HTR-8/SVneo (cell line): ENCODE data around the gene AP5B1.
A peak's percentile ranks its signal among the peaks of the same experiment; 100 is the strongest.

ENCODE experiments used
- DNase-seq: peaks from one replicate; pipeline ENCODE4 v3.0.0; 2011; ENCODE audit warnings: low spot score, mixed read lengths; ENCODE audit not compliant: insufficient read length
- FAIRE-seq: peaks from 2 replicates; lab custom pipeline; 2011; peaks lifted over from hg19 to GRCh38; lab: Jason Lieb, UNC

AP5B1 gene

DNA sequence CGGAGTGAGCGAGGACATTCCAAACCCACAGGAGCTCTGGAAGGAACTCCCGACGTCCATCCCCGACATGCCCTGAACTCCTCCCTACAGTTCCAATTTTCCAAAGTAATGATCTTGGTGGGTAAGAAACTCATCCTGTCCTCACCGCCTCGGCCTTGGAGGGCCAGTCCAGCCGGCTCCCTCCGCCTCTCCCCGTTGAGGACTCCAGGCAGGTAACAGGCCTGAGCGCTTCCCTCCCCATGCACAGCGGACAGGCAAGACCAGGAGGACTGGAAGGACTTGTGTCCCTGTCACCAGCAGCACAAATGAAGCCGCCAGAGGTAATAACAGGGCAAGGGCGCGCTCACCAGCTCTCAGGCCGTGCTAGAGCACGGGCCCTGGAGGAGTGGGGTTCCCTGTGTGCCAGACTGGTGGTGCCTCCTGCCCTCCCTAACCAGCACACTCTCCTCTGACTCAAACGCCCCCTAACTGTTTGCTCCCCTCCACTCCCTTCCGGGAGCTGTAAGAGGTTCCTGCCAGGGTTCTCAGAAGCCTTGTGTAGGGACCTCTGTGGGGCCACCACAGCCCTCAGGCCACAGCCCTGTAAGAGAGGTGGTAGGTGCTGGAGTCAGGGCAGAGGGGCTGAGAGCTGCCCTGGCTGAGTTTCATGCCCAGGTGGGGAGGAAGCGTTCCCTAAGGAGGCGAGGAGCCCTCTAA lies 23.2 kb upstream of the AP5B1 start:
- FAIRE-seq (no peak), DNase-seq (no peak)

DNA sequence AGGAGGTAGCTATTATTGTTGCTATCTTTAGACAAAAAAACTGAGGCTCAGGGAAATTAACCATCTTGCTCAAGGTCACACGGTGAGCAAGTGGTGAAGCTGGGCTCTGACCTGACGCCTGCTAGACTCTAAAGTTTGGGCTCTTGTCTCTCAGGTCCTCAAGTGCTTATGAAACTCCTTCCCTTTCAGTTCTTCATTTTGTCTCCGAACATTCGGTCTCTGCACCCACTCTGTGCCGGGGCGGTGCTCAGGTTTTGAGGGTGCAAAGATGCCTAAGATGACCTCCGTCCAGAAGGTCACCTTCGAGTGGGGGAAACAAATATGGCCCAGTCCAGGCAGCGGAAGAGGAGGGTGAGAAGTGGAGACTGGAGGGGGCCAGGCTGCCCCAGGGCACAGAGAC lies 22.1 kb upstream of the AP5B1 start:
- FAIRE-seq, result peak; percentile 58
- no peak for DNase-seq

- no peak for DNase-seq
- FAIRE-seq, result no peak
Observed at GRCh38 chr11:65801153-65801987, 20.6 kb upstream of the AP5B1 start.

DNA sequence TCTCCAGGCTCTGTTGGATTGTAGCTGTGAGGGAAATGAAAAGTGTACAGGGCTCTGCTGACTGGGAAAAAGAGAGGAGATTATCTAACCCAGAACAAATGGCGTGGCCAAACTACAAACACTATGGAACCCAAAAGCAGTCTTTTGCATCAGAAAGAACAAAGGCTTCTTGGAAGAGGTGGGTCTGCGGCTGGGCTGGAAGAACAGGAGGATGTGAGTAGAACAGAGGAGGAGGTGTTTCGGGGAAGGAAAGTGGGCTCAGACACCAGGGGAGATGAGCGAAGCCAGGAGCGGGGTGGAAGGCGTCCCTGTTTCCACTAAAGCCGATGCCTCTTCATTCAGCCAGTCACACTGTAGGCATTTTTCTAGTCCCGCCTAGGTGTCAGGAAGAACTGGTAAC lies 18.1 kb upstream of the AP5B1 start:
- FAIRE-seq (peak; percentile 16), DNase-seq (no peak)

DNA sequence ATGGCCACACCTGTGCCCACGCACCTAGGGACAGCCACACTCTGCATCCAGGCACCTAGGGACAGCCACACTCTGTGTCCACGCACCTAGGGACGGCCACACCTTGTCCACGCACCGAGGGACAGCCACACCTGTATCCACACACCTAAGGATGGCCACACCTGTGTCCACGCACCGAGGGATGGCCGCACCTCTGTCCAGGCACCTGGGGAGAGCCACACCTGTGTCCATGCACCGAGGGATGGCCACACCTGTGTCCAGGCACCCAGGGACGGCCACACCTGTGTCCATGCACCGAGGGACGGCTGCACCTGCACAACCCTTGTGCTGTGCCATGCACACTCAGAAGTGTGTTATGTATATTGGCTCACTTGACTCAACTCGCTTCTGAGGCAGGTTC lies 16.9 kb upstream of the AP5B1 start:
- DNase-seq (no peak), FAIRE-seq (peak; percentile 92)

- no peak for FAIRE-seq
- DNase-seq, result no peak
Observed at GRCh38 chr11:65796726-65797601, 16.2 kb upstream of the AP5B1 start.

- peak; percentile 83 for FAIRE-seq
- DNase-seq, result no peak
Observed at GRCh38 chr11:65794570-65795510, 14.1 kb upstream of the AP5B1 start.

DNA sequence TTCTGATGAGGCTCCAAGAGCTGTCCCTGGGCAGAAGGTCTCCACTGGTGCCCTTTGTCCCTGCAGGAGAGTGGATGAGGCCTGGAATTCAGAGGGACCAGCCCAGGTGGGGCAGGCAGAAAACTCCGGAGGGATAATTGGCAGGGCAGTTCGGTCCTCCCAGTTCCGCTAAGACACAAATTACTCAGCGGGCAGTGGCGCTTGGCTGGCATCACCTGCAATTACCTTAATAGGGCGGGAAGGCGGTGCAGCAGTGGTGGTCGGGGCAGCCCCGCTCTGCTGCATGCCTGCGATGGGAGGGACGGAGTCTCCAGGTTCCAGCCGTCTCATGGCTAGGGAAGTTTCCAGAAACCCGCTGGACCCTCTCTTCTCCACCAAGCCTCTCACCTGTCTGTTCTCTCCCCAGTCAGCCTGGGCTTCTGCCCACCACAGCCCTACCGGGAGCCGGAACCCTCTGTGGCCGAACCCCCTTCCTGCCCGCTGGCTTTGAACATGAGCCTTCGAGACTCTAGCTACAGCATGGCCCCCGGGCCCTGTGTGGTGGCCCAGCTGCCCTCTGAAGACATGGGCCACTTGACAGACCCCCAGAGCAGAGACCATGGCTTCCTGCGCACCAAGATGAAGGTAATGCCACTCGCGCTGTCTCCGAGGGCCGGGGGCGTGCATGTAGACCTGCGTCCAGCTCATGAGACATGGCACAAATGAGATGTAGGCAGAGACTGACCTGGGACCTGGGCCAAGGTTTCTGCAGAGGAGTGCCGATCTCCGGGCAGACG lies 13.0 kb upstream of the AP5B1 start:
- DNase-seq (no peak), FAIRE-seq (no peak)

- no peak for FAIRE-seq
- DNase-seq, result no peak
Observed at GRCh38 chr11:65793144-65793581, 12.4 kb upstream of the AP5B1 start.

DNA sequence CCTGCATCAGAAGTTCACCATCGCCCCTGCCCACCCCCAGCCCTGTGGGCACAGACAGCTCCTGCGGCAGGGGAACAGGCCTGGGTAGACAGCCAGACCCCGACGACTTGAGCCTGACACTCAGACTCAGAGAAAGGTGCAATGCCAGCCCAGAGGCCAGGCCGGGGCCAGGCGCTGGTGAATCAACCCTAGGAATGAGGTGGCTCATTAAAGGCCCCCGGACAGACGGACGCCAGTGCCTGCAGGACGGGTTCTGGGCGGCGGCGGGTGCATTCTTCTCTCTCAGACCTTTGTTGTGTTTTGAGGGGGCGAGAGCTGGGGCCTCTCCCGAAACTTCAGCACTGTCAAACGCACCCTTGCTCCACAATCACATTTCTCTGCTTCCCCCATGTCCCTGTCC lies 11.7 kb upstream of the AP5B1 start:
- no peak for FAIRE-seq
- DNase-seq, result no peak

DNA sequence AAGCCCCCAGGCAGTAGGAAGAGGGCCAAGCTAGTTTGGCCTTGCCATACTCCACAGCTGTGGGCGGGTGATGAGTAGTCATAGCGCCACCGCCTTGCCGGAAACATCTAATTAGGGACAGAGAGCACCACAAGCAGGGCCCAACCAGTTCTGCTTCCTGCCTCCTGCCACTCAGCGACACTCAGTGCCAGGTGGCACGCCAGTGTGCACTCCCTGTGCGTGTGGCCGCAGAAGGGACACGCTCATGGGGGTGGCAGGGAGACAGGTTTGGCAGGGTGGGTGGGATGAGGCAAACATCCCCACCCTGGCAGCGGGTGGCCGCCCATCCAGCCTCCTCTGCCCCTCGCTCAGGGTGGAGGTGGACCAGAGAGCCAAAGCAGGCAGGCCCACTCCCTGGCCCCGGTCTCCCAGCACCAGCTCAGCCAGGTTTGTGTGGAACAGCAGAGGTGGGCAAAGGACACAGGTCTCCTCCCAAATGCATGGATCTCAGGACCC lies 11.0 kb upstream of the AP5B1 start:
- DNase-seq (no peak), FAIRE-seq (peak; percentile 58)

DNA sequence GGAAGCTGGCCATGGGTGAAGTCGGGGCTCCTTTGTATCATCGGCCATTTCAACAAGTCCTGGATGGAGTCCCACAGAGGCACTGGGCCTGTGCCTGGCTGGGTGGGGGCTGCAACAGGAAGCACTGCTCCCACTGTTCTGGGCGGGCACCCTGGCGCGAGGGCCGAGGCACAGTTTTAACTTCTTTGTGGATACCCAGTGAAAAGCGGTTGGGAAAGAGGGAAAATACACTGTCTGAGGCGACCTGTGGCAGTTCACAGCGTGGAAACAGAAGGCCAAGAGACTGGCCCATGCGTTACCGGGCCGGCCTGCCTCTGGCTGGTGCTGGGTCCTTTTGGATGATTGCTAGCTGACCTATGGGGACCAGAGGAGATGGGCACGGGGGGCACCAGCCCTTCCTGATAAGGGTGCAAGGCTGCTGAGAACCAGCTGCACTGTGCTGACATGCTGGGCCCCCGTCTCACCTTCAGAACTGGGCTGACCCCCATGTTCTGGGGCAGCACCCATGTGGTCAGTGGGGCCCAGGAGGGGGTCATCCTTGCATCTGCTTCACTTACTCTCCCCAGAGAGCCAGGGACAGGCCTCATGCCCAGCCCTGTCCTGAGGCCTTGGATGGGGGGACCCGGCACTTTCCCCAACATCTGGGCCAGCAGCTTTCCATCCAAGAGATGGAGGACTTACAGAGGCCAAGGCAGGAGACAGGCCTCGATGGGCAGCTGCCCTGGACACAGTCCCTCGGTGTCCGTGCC lies 10.3 kb upstream of the AP5B1 start:
- no peak for DNase-seq
- FAIRE-seq, result no peak

DNA sequence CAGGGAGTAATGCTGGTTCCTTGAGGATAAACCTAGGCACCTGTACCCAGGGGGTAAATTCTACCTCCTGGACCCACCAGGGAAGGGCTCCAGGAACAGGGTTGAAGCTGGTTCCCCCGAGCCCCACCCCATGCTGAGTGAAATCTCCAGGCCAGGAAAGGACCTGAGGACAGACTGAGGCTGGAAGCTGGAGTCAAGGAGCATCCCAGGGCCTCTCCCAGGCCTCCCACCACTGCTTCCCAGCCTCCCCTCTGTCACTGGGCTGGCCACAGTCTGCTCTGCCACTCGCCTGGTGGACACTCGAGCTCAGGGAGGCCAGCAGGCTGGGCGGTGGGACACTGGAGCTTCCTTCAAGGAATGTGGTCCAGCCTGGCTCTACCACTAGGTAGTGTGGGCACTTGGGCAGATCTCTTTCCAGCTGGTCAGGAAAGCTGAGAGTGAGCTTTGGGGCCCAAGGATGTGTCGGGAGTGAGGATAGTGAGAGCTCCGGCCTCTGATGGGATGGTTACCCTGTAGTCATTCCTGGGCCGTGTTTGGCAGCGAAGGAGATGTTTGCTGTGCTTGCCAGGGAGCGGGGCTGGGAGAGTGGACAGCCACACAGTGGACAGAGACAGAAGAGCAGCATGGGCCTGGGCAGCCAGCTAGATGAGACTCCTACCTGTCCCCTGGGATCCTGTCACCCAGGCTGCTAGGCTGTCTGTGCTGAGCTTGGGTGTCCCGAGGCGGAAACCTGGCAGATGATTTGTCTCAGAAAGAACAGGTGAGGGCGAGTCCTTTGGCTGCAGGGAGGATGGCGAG lies 9.5 kb upstream of the AP5B1 start:
- FAIRE-seq (peak; percentile 48), DNase-seq (no peak)

- FAIRE-seq, result no peak
- no peak for DNase-seq
Observed at GRCh38 chr11:65789230-65790103, 8.7 kb upstream of the AP5B1 start.

- no peak for DNase-seq
- peak; percentile 72 for FAIRE-seq
Observed at GRCh38 chr11:65788821-65789220, 8.0 kb upstream of the AP5B1 start.
